ENCODE results near the gene TAS2R20.
"Not testable (repeated sequence)": the region's sequence is repeated elsewhere in the genome, so short reads cannot be mapped to it uniquely, and the experiment has no call there.

TAS2R20 gene, protein sequence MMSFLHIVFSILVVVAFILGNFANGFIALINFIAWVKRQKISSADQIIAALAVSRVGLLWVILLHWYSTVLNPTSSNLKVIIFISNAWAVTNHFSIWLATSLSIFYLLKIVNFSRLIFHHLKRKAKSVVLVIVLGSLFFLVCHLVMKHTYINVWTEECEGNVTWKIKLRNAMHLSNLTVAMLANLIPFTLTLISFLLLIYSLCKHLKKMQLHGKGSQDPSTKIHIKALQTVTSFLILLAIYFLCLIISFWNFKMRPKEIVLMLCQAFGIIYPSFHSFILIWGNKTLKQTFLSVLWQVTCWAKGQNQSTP

GRCh38 chr12:10998204-10998603 is at the start of gene TAS2R20:
TAS2R20 (minus strand) TSS chr12:10998304; CDS start chr12:10997875, 429 bp downstream.
- DNase-seq (ENCODE audit: low spot score): no peak

GRCh38 chr12:11041366-11041765 is 43.3 kb upstream of the TAS2R20 start:
- DNase-seq (ENCODE audit: low spot score): not testable (repeated sequence)

- DNase-seq (ENCODE audit: low spot score): no peak
Observed at GRCh38 chr12:11040162-11040561, 42.1 kb upstream of the TAS2R20 start.

DNA sequence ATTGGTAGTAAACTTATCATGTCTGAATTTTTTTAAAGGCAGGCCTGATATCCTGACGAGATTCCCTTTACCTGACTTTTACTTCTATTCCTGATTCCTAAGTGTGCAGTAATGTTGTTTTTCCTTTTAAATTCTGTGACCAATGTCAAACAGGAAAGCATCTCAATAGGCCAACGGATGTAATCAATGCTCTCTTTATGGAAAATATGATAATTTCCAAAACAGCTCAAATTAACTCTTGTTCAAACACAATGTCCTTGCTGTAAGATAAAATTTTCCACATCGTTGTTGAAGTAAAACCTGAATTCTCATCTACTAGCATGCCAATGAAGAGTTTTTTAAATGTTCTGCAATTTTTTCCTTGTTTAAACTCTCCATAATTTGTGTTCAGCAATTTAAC is 41.1 kb upstream of the TAS2R20 start:
- DNase-seq (ENCODE audit: low spot score): no peak

- DNase-seq (ENCODE audit: low spot score): not testable (repeated sequence)
Observed at GRCh38 chr12:11033959-11034358, 35.9 kb upstream of the TAS2R20 start.

- no peak for DNase-seq (ENCODE audit: low spot score)
Observed at GRCh38 chr12:11031307-11031706, 33.2 kb upstream of the TAS2R20 start, which contains the start of gene TAS2R31. TAS2R31 (minus strand) TSS chr12:11031407; CDS start chr12:11031335, 72 bp downstream.

GRCh38 chr12:11026118-11026517 is 28.0 kb upstream of the TAS2R20 start:
- no peak for DNase-seq (ENCODE audit: low spot score)

GRCh38 chr12:11023387-11023786 is 25.3 kb upstream of the TAS2R20 start:
- DNase-seq (ENCODE audit: low spot score): no peak

DNA sequence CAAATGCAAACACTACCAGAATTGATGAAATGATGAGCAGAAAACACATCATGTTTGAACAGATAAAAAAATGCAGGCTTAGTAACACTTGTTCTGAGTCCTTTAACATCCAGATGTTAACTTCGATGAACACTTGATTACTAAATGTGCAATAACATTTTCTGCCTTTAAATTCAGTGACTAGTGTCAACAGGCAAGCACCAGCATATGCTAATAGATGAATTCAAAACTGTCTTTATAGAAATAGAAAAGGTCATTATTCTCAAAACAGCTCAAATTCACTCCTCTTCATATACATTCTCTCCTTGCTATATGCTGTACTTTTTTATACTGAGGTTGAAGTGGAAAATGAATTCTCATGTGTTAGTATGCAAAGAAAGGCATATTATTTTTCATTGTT is 24.4 kb upstream of the TAS2R20 start, which contains the start of gene TAS2R19:
Gene TAS2R19 (minus strand): TSS at position 101 of the 400 bp plus-strand sequence. CDS start 49 bp downstream, at position 52.
- no peak for DNase-seq (ENCODE audit: low spot score)

- no peak for DNase-seq (ENCODE audit: low spot score)
Observed at GRCh38 chr12:11016937-11017336, 18.8 kb upstream of the TAS2R20 start.

DNA sequence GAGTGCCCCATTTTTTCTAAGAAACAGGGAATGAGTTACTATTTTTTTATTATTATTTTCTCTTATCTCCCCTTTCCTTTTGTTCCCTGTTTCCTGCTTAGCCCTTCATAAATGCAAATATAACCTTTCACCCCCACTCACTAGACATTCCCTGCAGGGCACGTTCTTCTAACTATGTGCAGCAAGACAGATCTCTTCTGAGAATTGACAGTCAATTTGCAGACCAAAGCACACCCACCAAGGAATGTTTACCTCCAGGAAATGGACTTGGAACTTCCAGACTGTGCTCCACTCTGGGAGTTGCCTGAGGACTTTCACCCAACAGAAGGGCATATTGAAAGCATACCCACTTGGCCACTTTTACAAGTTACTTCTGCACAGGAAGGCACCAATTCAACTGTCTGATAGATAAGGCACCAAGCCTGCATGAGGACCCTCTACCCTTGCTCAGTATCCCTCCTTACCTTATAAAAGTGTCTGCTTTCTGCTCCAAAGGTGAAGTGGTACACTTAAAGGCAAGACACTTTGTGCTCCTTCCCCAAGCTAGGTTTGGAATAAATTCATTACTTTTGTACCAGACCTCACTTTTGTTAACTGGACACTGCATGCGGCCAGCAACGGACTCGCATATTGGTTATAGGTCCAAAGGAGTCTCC is 17.8 kb upstream of the TAS2R20 start:
- DNase-seq (ENCODE audit: low spot score): no peak

DNA sequence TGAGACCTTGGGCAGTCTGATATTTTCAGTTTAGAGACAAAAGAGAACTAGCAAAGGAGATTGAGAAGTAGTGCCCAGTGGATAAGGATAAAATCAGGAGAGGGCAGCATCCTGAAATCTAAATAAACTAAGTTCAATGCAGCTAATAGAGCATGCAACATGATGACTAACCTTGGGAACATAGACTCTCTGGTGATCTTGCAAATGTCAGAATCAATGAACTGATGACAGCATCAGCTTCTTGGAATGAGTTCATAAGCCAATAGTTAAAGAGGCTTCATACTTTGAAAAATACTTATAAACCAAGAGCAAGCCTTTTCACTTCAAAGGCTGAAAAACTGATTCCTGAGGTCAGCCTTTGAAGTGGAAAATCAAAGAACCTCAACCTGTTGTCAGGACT is 16.1 kb upstream of the TAS2R20 start:
- DNase-seq (ENCODE audit: low spot score): no peak

DNA sequence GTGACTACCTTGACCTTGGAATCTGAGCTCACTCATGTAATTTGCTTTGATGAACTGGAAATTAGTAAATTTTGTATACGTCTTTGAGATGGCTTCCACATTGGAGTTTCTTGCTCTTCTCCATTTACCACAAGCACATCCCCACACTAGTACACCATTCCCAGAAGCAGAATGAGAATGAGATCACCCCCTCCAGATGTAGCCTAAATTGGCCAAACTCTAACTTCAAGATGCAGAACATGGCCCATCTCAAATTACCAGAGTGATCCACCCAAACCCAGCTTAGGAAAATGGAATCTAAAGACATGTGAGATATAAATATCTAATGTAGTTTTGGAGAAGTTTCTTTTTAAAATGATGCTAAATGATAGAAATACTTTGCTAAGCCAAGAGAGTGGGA is 9.5 kb upstream of the TAS2R20 start:
- no peak for DNase-seq (ENCODE audit: low spot score)

DNA sequence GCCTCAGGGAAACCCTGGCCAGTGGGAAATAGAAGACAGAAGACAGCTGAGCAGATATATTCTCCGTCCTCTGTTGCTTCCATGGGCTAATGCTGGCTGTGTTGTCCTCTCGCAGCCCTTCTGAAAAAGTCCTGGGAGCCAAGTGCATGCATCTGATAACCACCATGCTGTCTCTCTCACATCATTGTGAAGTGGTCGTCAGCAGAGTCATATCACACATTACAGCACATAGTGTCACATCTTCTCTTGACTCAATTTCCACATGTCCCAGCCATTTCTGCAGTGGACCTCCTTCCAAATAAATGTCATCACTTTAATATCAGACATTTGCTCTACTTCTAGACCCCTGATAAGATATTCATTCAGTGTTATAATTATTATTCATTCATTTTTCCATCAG is 3.8 kb downstream of the TAS2R20 start:
- DNase-seq (ENCODE audit: low spot score): no peak

DNA sequence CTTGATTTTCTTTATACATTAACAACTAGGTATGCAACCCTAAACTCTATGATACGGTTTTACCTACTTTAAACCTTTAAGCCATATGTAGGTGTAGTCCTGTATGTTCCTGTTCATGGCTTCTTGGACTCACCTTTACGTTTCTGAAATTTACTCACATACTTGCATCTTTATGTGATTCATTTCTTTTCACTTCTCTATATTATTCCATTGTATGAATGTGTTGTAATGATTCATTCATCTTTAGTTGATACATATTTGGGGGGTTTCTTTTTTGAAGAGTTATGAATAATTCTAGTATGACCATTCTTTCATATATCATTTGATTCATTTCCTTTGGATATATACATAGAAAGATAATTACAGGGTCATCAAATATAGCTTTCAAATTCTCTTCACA is 9.0 kb downstream of the TAS2R20 start:
- no peak for DNase-seq (ENCODE audit: low spot score)

DNA sequence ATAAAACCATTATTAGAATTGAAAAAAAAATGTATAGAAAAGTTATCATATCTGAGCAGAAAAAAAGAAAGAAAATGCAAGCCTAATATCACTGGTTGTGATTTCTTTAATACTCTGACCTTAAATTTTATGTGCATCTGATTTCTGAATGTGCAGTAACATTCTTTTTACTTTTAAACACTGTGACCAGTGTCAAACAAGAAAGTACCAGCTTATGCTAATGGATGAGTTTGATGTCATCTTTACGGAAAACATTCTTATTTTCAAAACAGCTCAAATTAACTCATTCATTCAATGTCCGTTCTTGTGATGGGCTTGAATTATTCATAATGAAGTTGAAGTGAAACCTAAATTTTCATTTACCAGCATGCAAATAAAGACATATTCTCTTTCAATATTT is 11.3 kb downstream of the TAS2R20 start, which contains the start of gene TAS2R50:
Gene TAS2R50 (minus strand): TSS at position 101 of the 400 bp plus-strand sequence. CDS start 52 bp downstream, at position 49.
- no peak for DNase-seq (ENCODE audit: low spot score)

DNA sequence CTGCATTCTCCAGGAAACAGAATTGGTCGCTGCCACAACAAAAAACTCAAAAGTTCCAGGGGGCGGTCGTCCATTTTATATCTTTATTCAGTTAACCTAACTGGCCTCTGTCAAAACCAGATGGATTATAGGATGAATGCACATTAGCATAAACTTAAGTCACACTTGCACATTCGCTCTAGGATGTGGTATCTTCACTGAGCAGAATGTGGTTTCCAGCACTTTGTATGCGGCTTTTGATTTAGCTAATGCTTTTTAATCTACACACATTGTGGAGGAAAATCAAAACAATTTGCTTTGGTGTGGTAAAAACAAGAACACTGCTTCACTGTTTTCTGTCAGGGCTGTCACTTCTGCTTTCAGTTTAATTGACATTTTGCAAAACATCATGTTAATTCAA is 15.9 kb downstream of the TAS2R20 start:
- DNase-seq (ENCODE audit: low spot score): no peak

DNA sequence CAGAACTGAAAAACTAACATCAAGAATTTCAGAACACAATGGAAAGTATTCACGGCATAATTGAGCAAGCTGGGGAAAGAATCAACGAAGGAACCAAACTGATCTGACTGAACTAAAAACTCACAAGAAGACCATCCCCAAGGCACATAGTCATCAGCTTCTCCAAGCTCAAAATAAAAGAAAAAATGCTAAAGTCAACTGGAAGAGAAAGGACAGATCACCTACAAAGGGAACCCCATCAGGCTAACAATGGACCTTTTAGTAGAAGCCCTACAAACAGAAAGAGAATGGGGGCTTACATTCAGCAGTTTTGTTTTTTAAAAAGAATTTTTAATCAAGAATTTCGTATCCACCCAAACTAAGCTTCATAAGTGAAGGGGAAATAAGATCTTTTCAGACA is 23.1 kb downstream of the TAS2R20 start:
- DNase-seq (ENCODE audit: low spot score): no peak

- no peak for DNase-seq (ENCODE audit: low spot score)
Observed at GRCh38 chr12:10968765-10969456, 29.2 kb downstream of the TAS2R20 start.

GRCh38 chr12:10967409-10967808 is 30.7 kb downstream of the TAS2R20 start:
- DNase-seq (ENCODE audit: low spot score): peak; percentile 21

DNA sequence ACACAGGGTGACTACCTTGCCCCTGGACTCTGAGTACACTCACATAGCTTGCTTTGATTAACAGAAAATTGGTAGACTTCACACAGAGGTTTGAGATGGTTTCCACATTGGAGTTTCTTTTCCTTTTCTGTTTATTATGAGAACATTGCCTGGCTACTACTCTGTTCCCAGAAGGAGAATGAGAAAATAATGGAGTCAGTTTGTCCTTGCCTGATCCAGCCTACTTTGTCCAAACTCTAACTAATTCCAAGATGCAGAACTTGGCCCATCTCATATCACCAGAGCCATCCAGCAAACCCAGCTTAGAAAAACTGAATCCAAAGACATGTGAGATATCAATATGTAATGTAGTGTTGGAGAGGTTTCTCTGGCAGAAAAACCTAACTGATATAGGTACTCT is 31.8 kb downstream of the TAS2R20 start:
- no peak for DNase-seq (ENCODE audit: low spot score)

DNA sequence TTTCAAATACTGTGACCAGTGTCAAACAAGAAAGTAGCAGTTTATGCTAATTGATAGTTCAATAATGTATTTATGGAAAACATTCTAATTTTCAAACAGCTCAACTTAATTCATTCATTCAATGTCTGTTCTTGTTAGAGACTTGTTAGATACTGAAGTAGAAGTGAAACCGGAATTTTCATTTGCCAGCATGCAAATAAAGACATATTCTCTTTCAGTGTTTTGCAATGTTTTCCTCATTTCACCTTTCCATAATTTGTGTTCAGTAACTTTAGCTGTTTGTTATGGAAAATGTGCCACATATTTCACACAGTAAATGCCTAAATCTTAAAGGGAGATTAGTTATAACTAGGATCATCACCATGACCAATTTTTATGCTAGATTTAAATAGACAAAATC is 32.6 kb downstream of the TAS2R20 start:
- no peak for DNase-seq (ENCODE audit: low spot score)

GRCh38 chr12:10960211-10960610 is 37.9 kb downstream of the TAS2R20 start:
- DNase-seq (ENCODE audit: low spot score): no peak

Measured in kidney capillary endothelial cell (primary cell).